HG03575 (cell line): Measurements from ENCODE around the gene BAIAP2L1.

Experiments used
- ATAC-seq: cut with Tn5 transposase; IDR thresholded peaks from one replicate; pipeline ENCODE4 v1.9.1; 2021; ENCODE audit not compliant: unreplicated experiment, insufficient number of reproducible peaks, low FRiP score; ENCODE audit errors: extremely low read depth

Gene BAIAP2L1

DNA sequence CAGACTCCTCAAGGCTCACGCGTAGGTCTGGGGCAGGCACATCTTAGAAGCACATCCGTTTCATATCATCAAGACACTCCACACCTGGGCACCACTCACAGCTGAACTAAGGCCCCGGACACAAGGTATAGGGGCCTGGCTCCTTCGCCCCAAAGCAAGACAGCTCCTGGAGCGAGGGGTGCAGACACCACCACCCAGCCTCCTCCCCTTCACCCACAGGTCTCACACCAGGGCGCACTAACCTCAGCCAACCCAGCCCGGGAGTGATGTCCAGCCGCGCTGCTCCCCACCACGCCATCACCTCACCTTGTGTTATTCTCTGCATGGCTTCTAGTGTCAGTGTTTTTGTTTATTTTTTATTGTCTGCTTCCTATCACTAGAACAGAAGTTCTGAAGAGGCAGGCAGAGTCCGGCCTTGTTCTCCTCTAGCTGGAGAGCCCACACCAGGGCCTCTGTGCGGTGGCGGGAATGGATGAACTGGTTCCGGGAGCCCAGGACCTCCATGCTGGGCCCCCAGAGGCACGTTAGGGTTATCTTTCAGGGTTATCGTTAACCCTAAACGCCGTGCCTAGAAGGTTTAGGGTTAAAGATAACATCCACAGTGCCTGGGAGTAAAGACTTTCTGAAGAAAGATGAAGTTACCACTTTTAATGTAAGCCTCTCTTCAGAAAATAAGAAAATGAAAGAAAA is 97.6 kb downstream of the BAIAP2L1 start:
- no peak for ATAC-seq

- no peak for ATAC-seq
Measured at GRCh38 chr7:98301693-98302470, 99.0 kb downstream of the BAIAP2L1 start.

GRCh38 chr7:98300595-98301372 is 100.1 kb downstream of the BAIAP2L1 start:
- no peak for ATAC-seq

GRCh38 chr7:98297626-98298286 is 103.1 kb downstream of the BAIAP2L1 start:
- no peak for ATAC-seq

GRCh38 chr7:98296833-98297232 is 104.1 kb downstream of the BAIAP2L1 start:
- no peak for ATAC-seq

- ATAC-seq = no peak
Measured at GRCh38 chr7:98295467-98296192, 105.3 kb downstream of the BAIAP2L1 start.

- no peak for ATAC-seq
Measured at GRCh38 chr7:98294798-98295382, 106.0 kb downstream of the BAIAP2L1 start.

DNA sequence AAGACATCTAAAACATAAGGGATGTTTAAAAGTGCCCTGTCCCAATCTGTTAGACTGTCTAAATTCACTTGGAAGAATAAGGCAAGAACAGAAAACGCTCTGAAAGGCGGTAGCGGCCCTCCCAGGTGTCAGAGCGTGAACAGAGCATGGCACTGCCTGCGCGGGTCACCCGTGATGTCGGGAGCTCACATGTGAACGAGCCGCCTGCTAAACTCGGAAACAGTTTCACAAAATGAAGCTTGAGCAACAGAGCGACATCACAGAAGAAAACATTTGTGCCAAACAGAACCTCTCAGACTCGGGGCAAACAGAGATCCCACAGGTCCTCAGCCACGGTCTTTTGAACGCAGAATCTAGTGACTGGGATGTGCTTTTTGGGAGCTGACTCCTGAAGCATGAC is 106.6 kb downstream of the BAIAP2L1 start:
- ATAC-seq = no peak

- no peak for ATAC-seq
Measured at GRCh38 chr7:98293746-98294145, 107.1 kb downstream of the BAIAP2L1 start.

- no peak for ATAC-seq
Measured at GRCh38 chr7:98293265-98293664, 107.6 kb downstream of the BAIAP2L1 start.

DNA sequence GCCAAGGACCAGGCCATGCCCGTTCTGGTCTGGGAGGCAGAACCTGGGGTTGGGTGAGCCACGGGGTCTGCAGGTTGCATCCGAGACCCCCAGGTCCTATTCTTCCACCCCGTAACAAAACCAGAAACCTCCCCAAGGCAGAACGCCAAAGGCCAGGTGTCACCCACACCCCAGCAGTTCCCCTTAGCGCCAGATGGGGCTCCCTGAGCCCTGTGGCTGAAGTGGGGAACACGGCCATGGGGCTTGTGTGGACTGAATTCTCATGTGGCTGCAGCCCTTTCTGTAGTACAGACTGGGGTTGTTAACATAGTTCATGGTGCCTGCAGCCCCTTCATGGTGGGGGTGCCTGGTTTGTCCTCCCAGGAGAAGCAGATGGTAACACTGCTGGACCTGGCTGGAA is 109.2 kb downstream of the BAIAP2L1 start:
- no peak for ATAC-seq

DNA sequence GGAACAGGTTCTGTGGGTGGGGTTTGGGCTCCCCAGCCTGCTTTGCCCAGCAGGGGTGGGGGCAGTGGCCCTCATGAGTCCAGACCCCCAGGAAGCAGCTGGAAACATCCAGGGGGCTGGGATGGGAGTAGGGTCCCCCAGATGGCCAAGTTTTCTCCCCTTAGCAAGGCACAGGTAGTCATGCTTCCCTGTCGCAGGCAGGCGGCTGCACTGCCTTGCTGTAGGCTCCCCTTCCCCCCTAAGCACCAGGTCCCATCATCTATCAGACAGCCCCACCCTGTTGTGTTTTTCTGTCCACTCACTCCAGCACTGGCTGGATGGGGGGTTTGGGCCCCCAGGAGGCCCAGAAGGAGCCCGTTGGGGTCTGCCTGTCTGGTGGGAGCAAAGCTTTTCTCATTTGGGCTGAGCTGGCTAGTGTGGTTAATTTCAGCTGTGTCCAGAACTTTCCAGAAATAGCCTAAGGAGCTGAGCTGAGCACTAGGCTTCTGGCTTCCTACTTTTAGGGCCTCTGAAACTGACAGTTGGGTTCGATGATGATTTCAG is 111.5 kb downstream of the BAIAP2L1 start:
- no peak for ATAC-seq

GRCh38 chr7:98288064-98288823 is 112.6 kb downstream of the BAIAP2L1 start:
- ATAC-seq = no peak

DNA sequence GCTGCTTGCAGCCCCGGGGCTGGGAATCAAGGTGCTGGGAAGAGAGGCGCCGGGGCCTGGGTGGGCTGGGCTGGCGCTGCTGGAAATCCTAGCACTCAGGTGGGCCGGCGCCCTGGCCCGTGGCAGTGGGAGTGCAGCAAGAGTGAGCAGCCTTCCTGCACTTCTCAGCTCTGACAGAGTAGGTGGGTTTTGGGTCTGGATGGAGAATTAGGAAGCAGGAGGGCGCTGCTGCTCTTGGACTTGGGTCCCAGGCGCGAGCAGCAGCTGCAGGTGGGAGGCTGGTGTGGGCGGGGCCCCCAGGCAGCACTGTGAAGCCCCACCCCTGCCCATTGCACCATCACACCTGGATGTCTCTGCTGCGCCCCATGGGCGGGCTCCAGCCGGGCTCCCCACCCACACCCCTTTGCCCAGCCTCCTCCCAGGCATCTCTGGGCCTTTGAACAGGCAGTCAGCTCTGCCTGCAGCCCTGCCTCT is 113.4 kb downstream of the BAIAP2L1 start:
- no peak for ATAC-seq

DNA sequence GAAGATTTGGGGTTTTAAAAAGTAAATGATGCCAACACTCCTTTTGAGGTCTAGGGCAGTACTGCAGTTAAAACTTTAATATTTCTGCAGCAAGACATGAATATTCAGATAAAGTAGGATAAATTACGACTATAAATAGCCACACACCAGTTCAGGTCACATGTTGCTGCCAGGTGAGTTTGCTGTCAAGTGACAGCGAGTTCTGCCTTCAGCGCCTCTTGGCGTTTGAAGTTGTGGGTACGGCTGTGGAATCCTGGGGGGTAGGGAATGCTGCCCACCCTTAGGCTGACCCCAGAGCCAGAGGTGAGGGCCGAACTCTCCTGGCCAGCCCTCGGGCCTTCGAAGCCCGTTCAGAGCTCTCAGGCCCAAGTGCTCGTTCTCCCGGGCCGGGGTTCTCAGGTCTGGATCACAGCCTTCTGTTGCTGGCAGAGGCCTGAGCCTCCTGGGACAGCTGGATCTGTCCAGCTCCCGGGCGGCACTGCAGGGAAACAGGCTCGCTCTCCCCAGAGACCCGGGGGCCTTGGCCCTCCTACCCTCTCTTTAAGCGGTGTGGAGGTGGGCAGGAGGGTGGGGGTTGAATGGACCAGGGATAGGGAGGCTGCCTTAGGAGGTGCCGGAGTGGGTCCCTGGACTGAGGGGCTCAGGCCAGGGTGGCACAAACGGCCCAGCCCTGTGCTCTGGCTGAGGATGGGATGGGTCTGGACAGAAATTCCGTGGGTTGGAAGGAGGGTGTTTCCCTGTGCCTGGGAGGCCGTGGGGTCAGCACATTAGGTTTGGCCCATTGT is 114.0 kb downstream of the BAIAP2L1 start:
- ATAC-seq = no peak

- ATAC-seq = no peak
Measured at GRCh38 chr7:98286093-98286539, 114.8 kb downstream of the BAIAP2L1 start.
